ENCODE data around the gene FRY.
"Not testable (repeated sequence)": the region's sequence is repeated elsewhere in the genome, so short reads cannot be mapped to it uniquely, and the experiment has no call there.

Gene FRY

DNA sequence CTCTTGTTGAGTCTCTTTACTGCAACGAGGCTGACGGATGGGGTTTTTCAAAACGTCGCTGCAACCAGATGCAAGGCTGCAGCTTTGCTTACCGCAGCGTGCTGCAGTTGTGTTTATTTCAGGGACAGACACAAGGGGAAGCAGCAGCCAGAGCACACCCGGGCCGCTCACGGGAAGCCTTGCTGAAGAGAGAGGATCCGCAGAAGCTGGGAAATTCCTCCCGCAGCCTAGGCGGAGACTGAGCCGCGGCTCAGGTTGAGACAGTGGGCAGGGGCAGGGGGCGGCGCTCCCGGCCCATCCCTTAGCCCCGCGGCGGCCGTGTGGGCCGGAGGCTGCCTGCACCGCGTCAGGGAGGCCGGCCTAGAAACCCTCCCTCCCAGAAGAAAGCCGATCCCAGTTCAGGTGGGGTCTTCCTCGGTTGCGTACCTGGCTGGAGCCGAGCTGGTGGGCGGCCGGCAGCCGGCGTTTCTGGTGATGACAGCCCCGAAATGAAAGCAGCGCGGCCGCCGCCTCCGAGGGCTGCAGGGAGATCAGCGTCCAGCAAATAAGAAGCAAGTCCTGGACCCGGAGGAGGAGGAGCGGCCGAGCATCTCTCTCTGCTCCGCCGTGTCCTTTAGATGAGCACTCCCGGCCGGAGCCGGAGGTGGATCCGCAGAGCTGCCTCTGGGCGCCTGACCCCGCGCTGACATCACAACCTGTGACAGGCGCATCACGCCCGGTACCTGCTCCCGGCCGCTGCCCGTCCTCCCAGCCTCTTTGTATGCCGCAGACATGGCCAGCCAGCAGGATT, at the start of gene FRY:
Gene FRY, plus strand, starts transcription at position 750 of the 790 bp plus-strand sequence. Its CDS starts 22 bp downstream, at position 772.
- peak; percentile 65 for DNase-seq

DNA sequence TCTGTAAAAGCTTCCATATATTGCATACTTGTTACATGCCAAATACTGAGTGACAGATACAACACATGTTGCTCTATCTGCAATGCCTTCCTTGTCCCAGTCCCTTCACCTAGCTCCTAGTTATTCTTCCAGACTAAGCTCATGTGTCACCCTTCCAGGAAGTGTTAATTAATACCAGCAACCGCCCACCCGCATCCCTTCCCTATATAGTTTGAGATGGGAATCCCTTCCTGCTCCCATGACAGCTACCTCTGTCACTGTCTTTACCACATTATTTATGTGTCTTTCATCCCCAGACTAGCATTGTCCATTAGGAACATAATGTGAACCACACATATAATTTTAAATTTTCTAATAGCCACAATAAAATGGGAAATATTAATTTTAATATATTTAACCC, 49.5 kb upstream of the FRY start:
- DNase-seq = peak; percentile 12

DNA sequence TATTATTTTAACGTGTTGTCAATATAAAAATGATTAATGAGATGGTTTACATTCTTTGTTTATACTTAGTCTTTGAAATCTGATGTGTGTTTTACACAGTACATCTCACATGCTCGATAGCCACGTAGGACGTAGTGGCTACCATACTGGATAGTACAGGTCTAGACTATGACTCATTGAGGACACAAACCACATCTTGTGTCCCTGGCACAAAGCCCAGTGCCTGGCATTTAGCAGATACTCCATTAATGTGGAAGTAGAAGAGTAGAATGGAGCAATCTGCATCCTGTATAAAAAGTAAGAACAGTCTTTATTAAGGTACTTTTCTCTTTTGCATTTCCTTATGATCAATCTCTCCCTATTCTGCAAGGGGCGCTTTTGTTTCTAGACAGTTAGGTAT, 49.0 kb upstream of the FRY start:
- DNase-seq = peak; percentile 91

DNA sequence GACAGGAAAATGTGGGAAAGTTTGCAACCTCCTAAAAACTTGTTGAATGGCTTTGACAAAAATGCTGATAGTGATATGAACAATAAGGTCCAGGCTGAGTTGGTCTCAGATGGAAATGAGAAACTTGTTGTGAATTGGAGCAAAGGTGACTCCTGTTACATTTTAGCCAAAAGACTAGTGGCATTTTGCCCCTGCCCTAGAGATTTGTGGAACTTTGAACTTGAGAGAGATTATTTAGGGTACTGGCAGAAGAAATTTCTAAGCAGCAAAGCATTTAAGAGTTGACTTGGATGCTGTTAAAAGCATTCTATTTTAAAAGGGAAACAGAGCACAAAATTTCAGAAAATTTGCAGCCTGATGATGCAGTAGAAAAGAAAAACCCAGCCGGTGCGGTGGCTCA, 47.9 kb upstream of the FRY start:
- DNase-seq = not testable (repeated sequence)

DNA sequence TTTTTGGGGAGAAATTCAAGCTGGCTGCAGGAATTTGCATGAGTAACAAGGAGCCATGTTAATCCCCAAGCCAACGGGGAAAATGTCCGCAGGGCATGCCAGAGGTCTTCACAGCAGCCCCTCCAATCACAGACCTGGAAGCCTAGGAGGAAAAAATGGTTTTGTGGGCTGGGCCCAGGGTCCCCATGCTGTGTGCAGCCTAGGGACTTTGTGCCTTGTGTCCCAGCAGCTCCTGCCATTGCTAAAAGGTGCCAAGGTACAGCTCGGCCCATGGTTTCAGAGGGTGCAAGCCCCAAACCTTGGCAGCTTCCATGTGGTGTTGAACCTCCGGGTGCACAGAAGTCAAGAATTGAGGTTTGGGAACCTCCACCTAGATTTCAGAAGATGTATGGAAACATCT, 47.2 kb upstream of the FRY start:
- DNase-seq = not testable (repeated sequence)

DNA sequence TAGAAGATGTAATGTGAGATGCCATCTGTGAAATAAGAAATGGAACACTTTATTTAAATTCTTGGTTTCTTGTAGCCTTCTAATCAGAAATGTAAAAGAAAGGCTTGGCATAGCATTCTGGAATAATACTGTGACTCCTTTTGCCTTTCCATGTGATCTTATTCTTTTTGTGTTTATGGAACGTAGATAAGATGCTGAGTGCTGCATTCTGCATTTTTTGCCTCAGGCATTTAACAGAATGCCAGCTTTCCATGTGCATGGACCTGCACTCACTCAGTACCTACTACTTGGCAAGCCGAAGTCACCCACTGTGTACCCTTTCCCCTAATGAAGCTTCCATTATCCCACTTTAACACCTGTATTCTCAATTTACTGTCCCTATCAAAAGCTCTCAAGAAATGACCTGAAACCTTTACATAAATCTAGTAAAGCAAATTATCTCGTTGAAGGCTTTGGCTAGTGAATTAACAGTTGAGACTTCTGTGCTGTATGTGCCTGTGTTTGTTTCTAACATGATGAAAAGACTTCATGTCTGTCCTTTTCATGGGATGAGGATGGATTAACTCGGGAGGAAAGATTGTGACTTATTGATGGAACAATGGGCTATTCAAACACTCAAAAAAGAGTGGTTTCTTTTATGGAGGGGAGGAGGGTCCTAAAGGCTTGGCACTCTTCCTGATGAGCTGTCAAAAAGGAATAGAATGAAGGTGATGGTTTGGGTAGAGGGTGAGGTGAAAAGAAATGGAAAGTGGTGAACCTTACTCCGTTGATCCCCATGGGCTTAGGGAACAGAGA, 44.7 kb upstream of the FRY start:
- DNase-seq = no peak

DNA sequence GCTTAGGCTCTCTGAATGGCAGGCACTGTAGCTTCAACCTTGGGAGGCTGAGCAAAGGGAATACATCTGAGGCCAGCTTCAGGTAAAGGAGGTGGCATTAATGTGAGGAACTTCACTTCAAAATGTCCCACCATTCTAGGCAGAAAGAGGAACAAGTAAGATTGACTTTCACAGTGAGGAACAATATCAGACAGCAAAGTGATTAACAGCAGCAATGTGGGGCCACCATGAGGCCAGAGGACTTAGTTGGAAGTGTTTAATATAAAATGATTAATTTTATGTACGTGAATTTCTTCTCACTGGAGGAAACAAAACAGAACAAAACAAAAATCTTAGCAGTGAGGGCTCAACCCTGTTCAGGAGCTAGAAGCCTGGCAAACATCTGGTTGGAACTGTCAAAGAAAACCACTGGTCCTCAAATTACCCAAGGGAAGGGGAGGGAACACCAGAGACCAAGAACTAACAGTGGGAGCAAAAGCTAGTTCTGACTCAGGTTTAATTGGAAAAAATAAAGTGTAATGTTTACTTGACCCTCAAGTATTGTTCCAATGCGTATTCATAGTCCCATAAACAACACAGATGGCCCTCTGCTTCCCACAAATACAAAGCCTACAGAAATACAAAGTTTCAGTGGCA, 43.9 kb upstream of the FRY start:
- DNase-seq = peak; percentile 51

DNA sequence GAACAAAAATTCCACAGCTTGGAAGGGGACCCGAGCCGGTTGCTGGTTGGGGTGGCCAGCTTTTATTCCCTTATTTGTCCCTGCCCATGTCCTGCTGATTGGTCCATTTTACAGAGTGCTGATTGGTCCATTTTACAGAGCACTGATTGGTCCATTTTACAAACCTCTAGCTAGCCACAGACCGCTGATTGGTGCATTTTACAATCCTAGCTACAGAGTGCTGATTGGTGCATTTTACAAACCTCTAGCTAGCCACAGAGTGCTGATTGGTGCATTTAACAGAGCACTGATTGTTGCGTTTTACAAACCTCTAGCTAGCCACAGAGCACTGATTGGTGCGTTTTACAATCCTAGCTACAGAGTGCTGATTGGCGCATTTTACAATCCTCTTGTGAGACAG, 37.2 kb upstream of the FRY start:
- not testable (repeated sequence) for DNase-seq

DNA sequence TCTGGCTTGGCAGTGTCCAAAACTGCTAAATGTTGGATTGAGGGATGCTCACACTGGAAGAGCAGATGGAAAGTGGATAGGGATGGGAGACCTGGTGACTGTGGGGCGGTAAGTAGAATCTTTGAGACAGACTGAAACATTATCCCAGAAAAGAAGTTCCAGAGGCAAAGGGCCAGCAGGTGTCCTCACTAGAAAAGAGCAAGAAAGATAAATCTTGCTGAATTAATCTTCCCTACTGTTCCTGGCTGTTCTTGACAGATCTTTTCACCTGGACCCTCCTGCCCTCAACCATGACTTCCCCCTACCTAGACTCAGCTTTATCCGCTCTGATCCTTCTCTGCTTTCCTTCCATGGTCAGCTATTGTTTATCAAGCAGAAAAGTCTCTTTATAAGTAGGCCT, 35.0 kb upstream of the FRY start:
- DNase-seq = no peak

DNA sequence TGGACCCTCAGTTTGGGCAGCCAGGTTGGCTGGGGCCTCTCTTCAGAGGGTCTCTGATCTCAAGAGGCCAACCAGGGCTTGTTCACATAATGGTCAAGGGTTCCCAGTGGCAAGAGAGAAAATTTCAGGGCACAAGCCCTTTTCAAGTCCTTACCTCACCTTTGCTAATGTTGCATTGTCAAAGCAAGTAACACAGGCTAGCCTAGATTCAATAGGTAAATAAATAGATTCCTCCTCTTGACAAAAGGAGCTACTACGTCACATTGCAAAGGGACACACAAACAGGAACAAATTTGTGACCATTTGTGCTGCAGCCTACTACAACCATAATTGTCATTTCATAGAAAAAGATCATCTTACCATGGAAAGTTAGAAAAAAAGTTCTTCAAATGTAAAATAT, 33.9 kb upstream of the FRY start:
- no peak for DNase-seq

DNA sequence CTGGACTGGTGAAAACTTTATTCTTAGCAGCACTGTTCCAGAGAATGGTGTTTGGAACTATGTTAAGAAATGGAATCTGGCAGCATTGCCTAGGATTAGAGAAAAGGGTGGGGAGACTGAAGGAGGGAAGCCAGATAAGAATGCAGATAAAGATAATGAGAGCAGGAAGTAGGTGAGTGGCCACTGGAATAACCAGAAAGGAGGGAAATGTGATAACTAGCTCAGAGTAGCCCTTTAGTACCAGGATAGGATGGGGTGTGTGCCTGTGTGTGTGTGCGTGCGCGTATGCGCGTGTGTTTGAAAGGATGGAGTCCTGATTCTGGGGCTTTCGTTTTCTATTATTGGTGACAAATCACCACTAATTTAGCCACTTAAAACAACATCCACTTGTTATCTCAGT, 33.4 kb upstream of the FRY start:
- DNase-seq = no peak

DNA sequence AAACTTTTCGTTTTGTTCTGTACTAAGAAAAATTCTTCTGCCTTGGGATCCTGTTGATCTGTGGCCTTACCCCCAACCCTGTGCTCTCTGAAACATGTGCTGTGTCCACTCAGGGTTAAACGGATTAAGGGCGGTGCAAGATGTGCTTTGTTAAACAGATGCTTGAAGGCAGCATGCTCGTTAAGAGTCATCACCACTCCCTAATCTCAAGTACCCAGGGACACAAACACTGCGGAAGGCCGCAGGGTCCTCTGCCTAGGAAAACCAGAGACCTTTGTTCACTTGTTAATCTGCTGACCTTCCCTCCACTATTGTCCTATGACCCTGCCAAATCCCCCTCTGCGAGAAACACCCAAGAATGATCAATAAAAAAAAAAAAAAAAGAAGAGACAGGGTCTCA, 30.8 kb upstream of the FRY start:
- not testable (repeated sequence) for DNase-seq

DNA sequence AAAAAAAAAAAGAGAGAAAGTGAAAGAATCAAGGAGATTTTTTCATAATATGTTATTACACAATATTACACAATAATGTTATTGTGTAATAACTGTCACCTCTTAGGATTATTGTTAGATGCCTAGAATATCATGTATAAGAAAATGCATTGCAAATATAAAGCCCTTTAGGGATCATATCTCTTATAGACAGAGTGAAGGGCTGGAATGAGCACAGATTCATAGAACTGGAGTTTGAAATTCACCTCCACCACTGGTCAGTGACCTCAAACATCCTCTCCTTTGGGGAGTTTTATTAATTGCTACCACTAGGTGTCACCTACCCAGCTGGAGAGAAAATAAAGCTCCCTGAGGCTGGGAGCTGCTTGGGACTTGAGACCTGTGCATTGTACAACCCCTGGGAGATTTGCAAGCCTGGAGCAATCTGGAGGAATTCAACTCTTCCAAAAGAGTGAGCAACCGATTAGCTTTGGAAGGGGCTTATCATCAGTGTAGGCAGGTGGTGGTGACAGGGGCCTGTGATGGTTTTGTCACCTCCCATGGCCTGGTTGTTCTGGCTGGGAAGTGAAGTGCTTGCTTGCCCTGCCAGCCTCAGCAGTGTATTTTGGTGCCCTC, 30.3 kb upstream of the FRY start:
- DNase-seq = peak; percentile 70

DNA sequence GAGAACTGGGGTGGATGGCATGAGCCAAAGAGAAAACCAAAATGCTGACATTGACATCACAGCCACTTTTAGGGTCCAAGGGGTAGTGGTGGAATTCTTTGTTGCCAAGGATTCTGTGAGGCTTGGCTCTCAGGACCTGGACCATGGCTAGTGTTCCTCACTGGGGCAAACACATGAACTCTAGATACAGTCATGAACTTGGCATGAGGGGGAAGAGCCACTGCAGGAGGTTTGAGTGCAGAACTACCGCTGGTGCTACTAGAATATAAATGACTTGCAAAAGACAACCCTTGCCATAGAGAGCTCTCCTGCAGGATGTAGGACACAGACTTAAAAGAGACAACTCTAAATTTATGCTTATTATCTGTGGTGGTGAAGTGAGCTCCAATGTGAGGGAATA, 29.8 kb upstream of the FRY start:
- DNase-seq = no peak

DNA sequence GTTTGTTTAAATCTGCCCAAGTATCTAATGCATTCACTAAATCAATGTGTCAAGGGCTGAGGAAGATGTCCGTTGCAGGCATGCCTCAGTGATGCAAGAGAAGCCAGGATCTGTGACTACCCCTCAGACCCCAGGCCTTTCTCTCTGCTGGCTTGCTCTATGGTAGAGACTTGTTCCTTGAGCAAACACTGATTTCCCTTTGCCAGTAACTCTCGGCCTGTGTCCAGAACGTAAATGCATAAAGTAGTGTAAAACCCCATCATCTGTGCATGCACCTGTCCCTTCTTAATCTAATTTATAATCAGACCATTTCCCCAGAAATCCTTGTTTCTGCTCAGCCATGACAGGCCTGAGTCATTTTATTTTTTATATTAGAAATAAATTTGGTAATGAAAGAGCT, 28.7 kb upstream of the FRY start:
- DNase-seq = no peak

DNA sequence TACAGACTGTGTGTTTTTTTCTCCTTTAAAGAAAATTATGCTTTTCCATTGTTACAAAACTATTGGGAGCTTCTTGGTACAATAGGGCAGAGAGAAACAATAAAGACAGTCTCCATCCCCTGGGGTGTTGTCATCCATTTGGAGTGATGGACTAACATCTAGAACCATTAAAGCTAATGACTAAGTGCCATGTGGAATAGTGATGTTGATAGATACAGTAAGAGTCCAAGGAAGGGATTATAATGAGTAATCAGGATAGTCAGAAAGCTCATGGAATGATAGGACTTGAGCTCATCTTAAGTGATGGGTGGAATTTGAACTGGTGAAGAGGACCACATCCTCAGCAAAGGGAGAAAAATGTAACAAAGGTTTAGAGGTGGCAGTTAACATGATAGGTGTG, 24.1 kb upstream of the FRY start:
- DNase-seq = no peak

DNA sequence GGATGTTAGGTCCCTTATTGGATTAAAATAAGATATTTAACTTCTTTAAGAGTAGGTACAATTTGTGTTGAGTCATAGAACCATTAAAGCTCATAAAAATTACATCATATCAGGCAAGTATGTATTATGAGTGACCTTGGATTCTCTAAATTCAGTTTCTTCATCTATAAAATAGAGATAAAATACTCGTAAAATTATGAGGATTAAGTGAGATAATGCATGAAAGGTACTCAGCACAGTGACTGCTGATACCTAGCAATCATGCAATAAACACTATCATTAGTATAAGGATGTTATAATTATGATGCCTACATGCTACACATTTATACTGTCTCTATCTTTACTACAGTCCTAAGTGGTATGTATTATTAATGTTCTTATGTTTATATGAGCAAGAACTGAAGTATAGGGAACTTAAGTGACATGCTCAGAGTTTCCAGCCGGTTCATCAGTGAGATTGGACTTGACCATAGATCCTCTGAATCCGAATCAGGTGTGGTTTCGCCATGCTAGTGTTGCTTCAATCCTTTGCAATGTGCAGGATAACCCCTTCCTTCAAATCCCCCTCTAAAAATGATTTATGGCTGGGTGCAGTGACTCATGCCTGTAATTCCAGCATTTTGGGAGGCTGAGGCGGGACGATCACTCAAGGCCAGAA, 22.9 kb upstream of the FRY start:
- DNase-seq = no peak

DNA sequence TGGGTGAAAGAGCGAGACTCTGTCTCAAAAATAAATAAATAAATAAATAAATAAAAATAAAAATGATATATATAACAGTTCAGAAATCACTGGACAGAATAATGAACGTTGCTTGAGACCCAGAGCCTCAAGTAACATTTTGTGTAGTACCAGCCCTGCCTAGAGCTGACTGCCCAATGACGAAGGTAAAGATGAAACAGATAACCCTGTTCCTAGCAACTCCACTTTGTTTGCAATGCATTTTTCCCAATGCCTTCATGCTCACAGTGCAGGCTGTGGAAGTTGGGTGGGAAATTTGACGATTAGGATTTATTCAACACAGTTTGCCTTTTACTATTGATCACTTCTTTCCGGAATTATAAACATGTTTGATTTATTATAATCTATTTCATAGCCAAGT, 22.2 kb upstream of the FRY start:
- no peak for DNase-seq

DNA sequence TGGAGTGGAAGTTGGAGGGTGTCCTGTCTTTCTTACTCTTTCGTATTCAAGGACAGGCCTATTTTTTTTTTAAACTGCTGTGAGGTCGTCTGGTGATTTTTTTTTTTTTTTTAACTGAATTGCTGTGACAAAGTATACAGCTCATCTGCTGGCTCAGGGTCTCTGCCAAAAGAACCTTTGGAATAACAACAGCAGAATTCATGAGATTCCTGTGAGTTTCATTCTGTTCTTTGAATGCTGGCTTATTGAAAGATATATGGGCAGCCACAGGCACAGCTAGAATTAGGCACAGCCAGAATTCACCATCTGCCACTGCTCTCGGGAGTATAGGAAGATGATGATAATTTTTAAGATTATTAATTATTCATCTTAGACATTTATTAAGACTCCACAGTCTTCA, 21.4 kb upstream of the FRY start:
- DNase-seq = no peak

DNA sequence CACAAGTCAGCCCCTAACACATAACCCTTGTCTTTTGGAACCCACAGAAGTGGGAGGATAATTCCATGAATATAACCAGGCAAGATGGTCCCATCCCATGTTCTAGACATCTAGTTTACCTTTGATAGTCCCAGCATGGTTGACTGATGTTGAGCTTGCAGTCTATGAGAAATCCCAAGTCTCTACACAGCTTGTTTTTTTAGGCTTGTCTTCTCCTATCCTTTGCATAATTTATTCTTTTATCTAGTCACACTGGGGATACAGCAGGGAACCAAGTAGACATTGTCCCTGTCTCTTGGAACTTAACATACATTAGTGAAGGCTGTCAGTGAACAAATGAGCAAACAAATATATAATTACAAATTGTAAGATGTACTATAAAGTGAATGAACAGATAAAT, 19.6 kb upstream of the FRY start:
- no peak for DNase-seq

DNA sequence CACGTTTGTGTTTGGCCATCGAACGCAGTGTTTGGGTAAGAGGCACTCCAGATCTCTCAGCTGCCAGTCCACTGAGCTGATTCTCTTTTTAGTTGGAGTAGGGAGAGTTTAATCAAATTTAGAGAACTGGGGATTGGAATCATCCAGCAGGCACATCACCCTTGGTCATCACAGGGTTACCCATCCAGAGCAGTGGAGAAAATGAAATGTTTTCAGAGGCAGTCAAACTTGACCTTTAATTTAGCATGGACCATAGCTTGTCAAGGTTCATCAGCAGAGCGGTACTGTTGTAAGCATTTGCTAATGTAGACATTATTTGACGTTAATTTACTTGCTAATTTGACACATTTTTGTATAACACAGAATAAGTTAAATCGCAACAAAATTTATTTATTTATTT, 18.4 kb upstream of the FRY start:
- DNase-seq = no peak

DNA sequence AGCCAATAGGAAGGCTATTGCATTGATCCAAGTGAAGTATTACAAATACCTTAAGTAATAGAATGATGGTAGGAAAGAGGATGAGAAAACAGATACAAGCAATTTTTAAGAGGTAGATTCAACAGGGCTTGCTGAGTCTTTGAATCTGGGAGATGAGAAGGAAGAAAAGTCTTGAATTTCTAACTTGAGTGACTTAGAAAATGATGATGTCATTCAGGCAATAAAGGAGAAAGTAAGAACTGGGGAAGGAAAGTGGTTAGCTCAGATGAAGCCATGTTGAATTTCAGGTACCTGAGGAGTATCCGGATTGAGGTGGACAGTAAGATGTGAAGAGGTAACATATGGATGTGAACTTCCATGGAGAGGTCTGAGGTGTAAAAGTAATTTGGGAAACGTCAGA, 15.5 kb upstream of the FRY start:
- no peak for DNase-seq

DNA sequence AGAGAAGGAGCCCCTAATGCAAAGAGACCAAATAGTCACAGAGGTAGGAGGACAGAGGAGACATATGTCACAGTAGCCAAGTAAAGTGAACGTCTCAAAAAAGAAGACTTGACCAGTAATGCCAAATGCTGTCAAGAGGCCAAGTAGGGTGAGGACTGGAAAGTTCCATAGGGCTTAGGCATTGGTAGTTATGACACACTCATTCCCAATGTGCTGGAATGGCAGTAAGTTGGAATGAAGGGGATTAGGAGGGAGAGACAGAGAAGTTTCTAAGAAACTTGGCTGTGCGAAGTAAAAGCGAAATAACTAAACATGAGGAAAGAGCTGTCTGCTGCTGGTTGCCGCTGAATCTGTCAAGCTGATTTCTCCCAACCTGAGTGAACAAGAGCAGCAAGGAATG, 14.9 kb upstream of the FRY start:
- DNase-seq = no peak

All from inflammatory macrophage treated with lipopolysaccharide for 4 hours (primary cell).